ENCODE data around the gene KIF4A. TPM values are rescaled to one million over a fixed set of nuclear protein-coding genes. Genes with fewer than 3 reads are reported as not detected.
A peak's percentile ranks its signal among the peaks of the same experiment; 100 is the strongest.

KIF4A gene
- total RNA-seq, 1 donor from 2014 or later, result 18.0 TPM

DNA sequence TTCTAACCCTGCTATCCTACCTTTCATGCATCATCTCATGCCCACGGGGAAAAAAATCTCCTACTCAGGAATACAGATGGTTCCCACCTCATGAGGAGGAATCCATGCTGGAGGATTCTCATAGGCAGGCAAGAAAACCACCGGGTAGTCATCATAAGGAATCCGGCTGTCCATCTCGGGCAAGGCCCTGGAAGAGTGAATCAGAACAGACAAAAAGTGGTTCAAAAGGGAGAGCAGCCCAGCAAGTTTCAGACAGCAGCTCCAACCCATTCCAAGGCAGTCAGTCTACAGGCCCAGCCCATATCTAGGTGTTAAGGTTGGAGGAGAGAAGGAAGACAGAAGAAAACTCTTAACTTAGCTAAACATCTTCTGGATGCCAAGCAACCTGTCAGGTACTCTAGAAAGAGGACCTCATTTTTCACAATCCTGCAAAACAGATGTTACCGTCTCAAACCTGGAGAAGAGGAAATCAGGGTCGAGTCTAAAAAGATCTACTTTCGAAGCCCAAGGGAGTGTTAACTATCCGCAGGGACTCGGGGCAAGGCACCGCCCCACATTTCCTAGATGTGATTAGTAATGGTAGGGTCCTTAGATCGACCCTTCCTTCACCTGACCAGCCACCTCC, 624 bp upstream of the KIF4A start:
- no peaks in the 10 kb centered on the region for H3K27me3 Mint-ChIP-seq
- no peaks in the 10 kb centered on the region for H3K36me3 Mint-ChIP-seq (ENCODE audit: insufficient read depth)
- H3K4me3 Mint-ChIP-seq (ENCODE audit: low read depth), result peak overlapping the region; percentile 91
- TF ChIP-seq, protein P1, sequence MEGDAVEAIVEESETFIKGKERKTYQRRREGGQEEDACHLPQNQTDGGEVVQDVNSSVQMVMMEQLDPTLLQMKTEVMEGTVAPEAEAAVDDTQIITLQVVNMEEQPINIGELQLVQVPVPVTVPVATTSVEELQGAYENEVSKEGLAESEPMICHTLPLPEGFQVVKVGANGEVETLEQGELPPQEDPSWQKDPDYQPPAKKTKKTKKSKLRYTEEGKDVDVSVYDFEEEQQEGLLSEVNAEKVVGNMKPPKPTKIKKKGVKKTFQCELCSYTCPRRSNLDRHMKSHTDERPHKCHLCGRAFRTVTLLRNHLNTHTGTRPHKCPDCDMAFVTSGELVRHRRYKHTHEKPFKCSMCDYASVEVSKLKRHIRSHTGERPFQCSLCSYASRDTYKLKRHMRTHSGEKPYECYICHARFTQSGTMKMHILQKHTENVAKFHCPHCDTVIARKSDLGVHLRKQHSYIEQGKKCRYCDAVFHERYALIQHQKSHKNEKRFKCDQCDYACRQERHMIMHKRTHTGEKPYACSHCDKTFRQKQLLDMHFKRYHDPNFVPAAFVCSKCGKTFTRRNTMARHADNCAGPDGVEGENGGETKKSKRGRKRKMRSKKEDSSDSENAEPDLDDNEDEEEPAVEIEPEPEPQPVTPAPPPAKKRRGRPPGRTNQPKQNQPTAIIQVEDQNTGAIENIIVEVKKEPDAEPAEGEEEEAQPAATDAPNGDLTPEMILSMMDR (IDR thresholded peaks at IDR 0.05; ENCODE audit: unreplicated experiment), result no peak
- H3K9me3 Mint-ChIP-seq (ENCODE audit: low read depth), result peaks cover 2% of the 10 kb centered on the region
- no peak for DNase-seq (ENCODE audit: low spot score, unreplicated experiment)
- peaks cover 9% of the 10 kb centered on the region for H3K4me1 Mint-ChIP-seq (ENCODE audit: low read depth)
- peak overlapping the region; percentile 88 for H3K27ac Mint-ChIP-seq

DNA sequence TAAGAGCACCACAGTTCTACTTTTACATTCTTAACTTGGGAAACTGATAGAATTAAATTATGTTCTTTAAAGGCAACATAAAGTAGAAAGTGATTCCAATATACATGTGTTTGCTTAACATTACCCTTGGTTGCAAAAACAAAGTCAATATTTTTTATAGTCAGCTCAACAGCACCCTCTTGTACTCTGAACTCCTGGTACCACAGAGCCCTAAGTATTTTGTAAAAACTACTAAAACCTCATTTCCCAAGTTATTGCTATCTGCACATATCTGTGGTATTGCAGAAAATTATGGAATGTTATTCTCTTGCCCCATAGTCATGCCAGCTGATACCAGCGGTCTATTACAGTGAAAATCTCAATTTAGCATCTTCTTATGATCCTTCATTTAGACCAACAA, 2.9 kb downstream of the KIF4A start:
- Mint-ChIP-seq H3K9me3 (ENCODE audit: low read depth) (peaks cover 8% of the 10 kb centered on the region), H3K4me3 (ENCODE audit: low read depth) (no peak overlapping the region)

DNA sequence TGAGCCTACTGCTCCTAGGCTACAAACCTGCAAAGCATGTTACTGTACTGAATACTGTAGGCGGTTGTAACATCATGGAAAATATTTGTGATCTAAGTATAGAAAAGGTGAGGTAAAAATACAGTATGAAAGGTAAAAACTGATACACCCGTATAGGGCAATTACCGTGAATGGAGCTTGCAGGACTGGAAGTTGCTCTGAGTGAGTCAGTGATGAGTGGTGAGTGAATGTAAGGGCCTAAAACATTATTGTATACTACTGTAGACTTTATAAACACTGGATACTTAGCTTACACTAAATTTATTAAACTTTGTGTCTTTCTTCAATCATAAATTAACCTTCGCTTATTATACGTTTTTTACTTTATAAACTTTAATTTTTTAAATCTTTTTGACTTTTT, 3.7 kb downstream of the KIF4A start:
- Mint-ChIP-seq H3K9me3 (ENCODE audit: low read depth) (peaks cover 8% of the 10 kb centered on the region), H3K4me1 (ENCODE audit: low read depth) (peaks cover 9% of the 10 kb centered on the region), H3K27me3 (no peaks in the 10 kb centered on the region), H3K4me3 (ENCODE audit: low read depth) (no peak overlapping the region), H3K27ac (no peak overlapping the region), H3K36me3 (ENCODE audit: insufficient read depth) (no peaks in the 10 kb centered on the region)
- DNase-seq (ENCODE audit: low spot score, unreplicated experiment), result no peak
- TF ChIP-seq, protein P1 (IDR thresholded peaks at IDR 0.05; ENCODE audit: unreplicated experiment), result no peak

More for the DNA sequence above, 2.9 kb downstream of the KIF4A start:
- TF ChIP-seq, protein P1 (IDR thresholded peaks at IDR 0.05; ENCODE audit: unreplicated experiment), result no peak
- DNase-seq (ENCODE audit: low spot score, unreplicated experiment), result no peak
- Mint-ChIP-seq H3K4me1 (ENCODE audit: low read depth) (peaks cover 9% of the 10 kb centered on the region), H3K27ac (no peak overlapping the region), H3K36me3 (ENCODE audit: insufficient read depth) (no peaks in the 10 kb centered on the region), H3K27me3 (no peaks in the 10 kb centered on the region)

DNA sequence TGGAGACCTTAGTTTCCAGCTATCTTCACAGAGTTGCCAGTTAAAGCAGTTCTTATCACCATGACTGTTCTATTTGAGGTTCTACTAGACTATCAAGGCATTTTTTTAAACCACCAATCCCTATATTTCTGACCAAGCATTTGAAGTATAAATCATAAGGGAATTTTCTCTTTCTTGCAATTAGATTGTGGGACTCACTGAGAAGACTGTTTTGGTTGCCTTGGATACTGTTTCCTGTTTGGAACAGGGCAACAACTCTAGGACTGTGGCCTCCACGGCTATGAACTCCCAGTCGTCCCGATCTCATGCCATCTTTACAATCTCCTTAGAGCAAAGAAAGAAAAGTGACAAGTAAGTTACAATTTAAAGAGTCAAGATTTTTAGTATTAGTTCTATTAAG, 11.8 kb downstream of the KIF4A start:
- H3K4me3 Mint-ChIP-seq (ENCODE audit: low read depth), result no peak overlapping the region
- H3K4me1 Mint-ChIP-seq (ENCODE audit: low read depth), result no peaks in the 10 kb centered on the region
- peaks cover 7% of the 10 kb centered on the region for H3K36me3 Mint-ChIP-seq (ENCODE audit: insufficient read depth)
- no peaks in the 10 kb centered on the region for H3K27me3 Mint-ChIP-seq
- H3K9me3 Mint-ChIP-seq (ENCODE audit: low read depth), result peaks cover 4% of the 10 kb centered on the region
- no peak overlapping the region for H3K27ac Mint-ChIP-seq
- TF ChIP-seq, protein P1 (IDR thresholded peaks at IDR 0.05; ENCODE audit: unreplicated experiment), result no peak
- no peak for DNase-seq (ENCODE audit: low spot score, unreplicated experiment)

DNA sequence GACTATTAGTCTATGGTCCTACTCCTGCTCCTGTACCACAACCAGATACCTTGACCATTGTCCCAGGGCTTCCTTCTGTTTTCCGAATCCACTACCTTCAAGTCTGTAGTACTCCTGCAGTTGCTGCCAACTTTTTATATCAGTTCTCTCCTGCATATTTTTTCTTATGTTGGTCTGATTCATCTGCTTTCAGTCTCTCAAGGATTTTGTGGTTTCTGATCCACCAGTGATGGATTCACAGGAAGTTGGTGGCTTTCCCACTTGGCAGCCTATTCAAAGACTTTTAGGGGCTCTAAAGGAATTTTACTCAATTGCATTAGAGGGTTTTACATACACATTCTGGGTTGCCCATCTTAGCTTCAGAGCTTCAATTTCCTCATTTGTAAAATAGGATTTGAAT, 23.6 kb downstream of the KIF4A start:
- Mint-ChIP-seq H3K27ac (no peak overlapping the region), H3K27me3 (no peaks in the 10 kb centered on the region)

More for the DNA sequence above, 23.6 kb downstream of the KIF4A start:
- no peaks in the 10 kb centered on the region for H3K4me1 Mint-ChIP-seq (ENCODE audit: low read depth)
- peaks cover 7% of the 10 kb centered on the region for H3K36me3 Mint-ChIP-seq (ENCODE audit: insufficient read depth)
- TF ChIP-seq, protein P1 (IDR thresholded peaks at IDR 0.05; ENCODE audit: unreplicated experiment), result no peak
- H3K4me3 Mint-ChIP-seq (ENCODE audit: low read depth), result no peak overlapping the region
- H3K9me3 Mint-ChIP-seq (ENCODE audit: low read depth), result peaks cover 13% of the 10 kb centered on the region
- no peak for DNase-seq (ENCODE audit: low spot score, unreplicated experiment)

All from progenitor cell of endocrine pancreas (in vitro differentiated cells).